Measurements from ENCODE around the gene KIF5B.

DNA sequence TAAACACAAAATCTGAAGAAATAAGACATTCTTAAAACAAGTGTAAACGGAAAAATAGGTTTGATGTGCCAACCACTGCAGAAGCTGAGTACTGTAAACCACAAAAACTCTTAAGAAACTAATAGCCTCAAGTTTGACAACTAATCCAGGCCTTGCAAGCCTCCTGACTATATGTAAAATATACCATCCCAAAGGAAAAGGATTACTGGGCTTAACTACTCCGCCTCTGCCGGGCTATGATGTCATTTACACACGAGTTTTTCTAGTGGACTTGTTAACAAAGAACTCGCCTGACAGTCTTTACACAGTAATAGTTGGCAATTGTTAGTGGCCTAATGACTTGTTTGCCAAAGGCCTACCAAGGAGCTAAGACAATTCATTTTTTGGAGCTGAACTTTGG lies 2.1 kb downstream of the KIF5B start:
- TF ChIP-seq, protein P1, sequence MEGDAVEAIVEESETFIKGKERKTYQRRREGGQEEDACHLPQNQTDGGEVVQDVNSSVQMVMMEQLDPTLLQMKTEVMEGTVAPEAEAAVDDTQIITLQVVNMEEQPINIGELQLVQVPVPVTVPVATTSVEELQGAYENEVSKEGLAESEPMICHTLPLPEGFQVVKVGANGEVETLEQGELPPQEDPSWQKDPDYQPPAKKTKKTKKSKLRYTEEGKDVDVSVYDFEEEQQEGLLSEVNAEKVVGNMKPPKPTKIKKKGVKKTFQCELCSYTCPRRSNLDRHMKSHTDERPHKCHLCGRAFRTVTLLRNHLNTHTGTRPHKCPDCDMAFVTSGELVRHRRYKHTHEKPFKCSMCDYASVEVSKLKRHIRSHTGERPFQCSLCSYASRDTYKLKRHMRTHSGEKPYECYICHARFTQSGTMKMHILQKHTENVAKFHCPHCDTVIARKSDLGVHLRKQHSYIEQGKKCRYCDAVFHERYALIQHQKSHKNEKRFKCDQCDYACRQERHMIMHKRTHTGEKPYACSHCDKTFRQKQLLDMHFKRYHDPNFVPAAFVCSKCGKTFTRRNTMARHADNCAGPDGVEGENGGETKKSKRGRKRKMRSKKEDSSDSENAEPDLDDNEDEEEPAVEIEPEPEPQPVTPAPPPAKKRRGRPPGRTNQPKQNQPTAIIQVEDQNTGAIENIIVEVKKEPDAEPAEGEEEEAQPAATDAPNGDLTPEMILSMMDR (IDR thresholded peaks at IDR 0.05) = no peak
- no peak for TF ChIP-seq POLR2A (IDR thresholded peaks at IDR 0.05)

All from thyroid gland (tissue), 4 donors.